Breast epithelium (tissue), 3 donors: ENCODE results near the gene TUBGCP5.

Experiments
- CTCF ChIP-seq, 3 donors: fragments of 450-650 bp; IDR thresholded peaks; one replicate each; pipeline ENCODE4 v1.5.1; 2016 to 2017; ENCODE audit warnings: antibody characterized with exemption in 3 of 3, mild to moderate bottlenecking in 3 of 3, moderate library complexity in 3 of 3
- POLR2A ChIP-seq: fragments of 450-650 bp; IDR thresholded peaks from one replicate; pipeline ENCODE4 v1.6.1; 2016; ENCODE audit warnings: antibody characterized with exemption, mild to moderate bottlenecking, moderate library complexity

GRCh38 chr15:23067416-23067815 is 28.0 kb upstream of the TUBGCP5 start:
- no peak for TF ChIP-seq CTCF (IDR thresholded peaks at IDR 0.05)
- TF ChIP-seq POLR2A = no peak
